HG03103 (cell line): ENCODE data around the gene MEA1.
A peak's percentile ranks its signal among the peaks of the same experiment; 100 is the strongest.
"Not testable (repeated sequence)": the region's sequence is repeated elsewhere in the genome, so short reads cannot be mapped to it uniquely, and the experiment has no call there.

Source experiments
- ATAC-seq: cut with Tn5 transposase; IDR thresholded peaks from one replicate; pipeline ENCODE4 v1.9.1; 2021; ENCODE audit warnings: low read depth; ENCODE audit not compliant: unreplicated experiment

MEA1 gene

DNA sequence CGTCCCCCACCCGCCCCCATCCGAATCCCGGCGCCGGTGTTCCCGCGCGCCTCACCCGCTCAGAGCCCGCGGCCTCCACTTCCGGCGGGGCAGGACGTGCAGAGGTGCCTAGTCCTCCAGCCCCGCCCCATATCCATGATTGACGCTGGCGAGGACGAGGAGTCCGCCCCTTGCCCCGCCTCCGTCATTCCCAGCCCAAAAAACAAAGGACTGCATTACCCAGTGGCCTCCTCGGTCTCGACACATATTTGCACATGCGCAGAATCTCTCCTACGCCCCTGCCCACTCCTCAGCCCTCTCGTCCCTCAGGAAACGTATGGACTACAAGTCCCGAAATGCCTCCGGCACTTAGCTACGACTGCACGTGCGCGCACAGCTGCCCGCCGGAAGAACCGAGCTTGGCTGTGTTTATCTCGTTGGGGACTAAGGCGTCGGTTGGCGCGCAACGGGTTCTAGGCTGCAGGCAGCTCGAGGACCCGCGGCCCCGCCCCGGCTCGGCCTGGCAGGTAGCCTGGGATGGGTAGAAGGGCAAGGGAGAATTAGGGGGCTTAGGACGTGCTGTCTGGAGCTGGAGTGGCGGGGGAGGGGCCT, at the start of gene MEA1, which contains the start of gene KLHDC3:
Gene MEA1 (minus strand): TSS at position 104 of the 591 bp plus-strand sequence. CDS start 133 bp downstream, outside the sequence.
Gene KLHDC3 (plus strand): TSS at position 407 of the 591 bp plus-strand sequence. CDS start 2,944 bp downstream, outside the sequence.
- ATAC-seq: peak; percentile 79

- ATAC-seq: no peak
These were observed 49.1 kb upstream of the MEA1 start for GRCh38 chr6:43062818-43063217.

- ATAC-seq: no peak
These were observed 48.1 kb upstream of the MEA1 start for GRCh38 chr6:43061861-43062260.

- no peak for ATAC-seq
These were observed 47.2 kb upstream of the MEA1 start for GRCh38 chr6:43060755-43061633.

- no peak for ATAC-seq
These were observed 46.4 kb upstream of the MEA1 start for GRCh38 chr6:43060034-43060754.

DNA sequence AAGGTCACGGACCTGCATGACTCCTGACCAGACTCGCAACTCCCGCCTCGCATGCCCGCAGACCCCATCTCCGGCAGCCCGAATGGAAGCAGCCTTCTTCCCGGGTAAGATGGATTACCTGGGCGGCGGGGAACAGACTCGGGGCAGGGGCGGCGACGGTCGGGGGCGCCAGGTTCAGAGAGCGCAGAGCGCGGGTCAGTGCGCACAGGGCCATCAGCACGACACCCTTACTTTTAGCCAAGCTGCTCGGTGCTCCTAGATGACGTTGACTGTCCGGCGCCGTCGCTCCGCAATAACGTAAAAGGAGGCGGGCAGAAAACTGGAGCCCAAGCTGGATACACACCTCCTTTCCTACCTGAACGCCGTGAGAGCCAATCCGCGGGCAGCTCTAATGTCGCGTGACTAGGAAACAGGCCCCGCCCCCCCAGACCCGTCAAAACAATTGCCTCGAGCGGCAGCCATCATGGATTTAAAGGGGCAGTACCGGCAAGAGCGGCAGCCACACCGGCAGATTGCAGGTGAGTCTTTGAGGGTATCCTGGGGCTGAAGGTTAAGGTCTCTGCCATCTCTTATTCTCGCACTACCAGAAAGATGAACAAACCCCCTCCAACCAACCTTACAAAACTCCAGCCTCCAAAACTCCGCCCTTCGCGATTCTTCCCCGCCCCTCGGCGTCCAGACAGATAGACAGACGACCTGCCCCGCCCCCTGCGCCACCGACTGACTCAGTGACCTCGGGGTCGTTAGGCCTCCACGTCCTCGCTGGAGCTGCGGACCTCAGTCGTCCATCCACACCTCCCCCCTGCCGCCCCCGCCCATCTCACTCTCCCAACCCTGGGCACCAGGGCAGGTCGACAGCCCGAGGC, 45.7 kb upstream of the MEA1 start, which contains the start of the genes KLC4 and MRPL2:
Gene KLC4 (plus strand): TSS at position 464 of the 866 bp plus-strand sequence. CDS start 1,705 bp downstream, outside the sequence.
Gene MRPL2 (minus strand): TSS at position 267 of the 866 bp plus-strand sequence. CDS start 53 bp downstream, at position 214.
- peak; percentile 85 for ATAC-seq

GRCh38 chr6:43058531-43058930, 44.8 kb upstream of the MEA1 start:
- ATAC-seq: no peak

DNA sequence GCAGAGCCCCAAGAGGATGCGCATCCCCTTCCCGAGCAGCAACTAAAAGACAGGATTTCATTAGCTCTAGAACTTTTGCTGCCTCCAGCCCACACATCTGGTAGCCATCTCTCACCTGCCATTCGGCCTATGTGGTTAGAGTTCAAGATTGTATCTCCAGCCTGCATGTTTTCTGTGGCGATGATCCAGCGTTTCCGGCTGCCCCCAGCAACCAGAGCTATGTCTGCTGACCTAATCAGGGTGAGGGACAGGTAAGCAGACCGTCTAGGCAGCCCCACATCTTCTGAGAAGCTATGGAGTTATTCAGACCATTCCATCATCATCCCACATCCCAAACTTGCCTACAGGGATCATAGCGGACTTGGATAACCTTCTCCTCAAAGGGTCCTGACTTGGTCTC, 42.2 kb upstream of the MEA1 start:
- ATAC-seq: no peak

- no peak for ATAC-seq
These were observed 40.6 kb upstream of the MEA1 start for GRCh38 chr6:43054206-43054943.

- ATAC-seq: peak; percentile 78
These were observed 39.9 kb upstream of the MEA1 start, which contains the start of gene CUL7 for GRCh38 chr6:43053545-43054205. Gene CUL7 (minus strand): TSS chr6:43053851. CDS start chr6:43052788, 1,063 bp downstream.

DNA sequence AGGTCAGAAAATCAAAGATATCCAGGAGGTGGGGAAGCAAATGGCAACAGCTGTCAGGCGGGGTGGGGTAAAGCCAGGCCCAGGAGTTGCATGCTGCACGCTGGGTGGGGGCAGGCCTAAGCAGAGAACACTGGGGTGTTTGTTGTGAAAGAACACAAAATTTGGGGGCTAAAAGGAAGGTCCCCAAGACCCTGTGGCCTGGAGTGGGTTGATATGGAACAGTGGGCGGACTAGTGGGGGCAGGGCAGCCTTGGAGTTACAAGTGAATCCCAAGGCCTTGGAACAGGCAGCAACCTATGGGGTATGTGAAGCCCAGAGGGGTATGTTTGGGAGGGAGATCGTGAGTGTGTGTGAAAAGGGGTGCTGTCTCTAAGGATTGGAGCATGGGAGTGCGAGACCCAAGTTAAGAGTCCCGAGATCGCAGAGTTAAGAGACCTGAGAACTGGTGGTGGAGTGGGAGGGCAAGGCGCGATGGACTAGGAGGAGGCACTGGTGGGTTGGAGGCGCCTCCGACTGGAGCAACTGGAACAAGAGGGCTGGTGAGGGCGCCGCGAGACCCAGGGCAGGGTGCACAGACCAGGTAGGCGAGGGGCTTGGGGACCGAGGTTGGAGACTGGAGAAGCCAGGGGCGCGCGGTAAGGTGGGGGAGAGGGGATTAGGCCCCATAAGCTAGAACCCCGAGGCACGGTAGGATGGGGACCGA, 39.2 kb upstream of the MEA1 start:
- ATAC-seq: peak; percentile 12

DNA sequence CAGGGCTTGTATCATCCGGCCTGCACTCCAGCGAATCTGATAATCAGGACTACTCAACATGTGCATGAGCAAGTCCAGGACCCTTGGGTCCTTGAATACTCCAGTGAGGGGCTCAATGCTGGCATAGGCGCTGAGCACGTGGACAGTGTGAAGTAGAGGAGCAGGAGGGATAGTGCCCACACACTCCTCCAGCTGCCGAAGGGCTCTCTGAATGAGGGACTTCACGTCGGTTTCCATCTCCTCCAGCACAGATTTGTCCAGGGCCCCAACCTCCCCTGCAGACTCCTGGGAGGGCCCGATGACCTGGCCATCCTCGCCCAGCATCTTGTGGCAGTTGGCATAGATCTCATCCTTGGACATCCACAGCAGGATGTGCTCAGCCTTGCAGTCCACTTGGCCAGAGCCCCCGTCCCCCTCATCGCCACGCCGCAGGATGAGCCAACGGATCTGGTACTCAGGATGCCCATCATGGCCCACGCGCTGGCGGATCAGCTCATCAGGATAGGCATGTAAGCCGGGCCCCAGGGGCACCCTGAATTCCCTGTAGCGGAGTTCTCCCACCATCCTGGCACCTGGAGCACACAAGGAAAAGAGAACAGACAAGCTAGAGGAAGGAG, 38.6 kb upstream of the MEA1 start:
- ATAC-seq: no peak

DNA sequence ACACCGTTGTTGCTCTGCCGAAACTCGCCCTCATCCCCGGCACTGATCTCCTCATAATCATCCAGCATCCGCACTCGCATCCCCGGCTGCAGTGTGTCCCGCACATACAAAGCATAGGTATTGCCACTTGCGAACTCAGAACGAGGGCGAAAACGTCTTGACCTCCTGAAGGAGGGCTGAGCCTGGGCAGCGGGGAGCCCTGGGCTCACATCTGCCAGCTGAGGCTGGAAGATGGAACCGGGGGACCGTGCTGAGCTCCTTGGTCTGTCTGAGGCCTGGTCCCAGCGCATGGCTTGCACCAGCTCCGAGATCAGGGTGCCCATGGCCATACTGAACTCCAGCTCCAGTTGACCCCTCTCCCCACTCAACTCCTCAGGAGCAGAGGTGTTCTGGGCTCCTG, 37.2 kb upstream of the MEA1 start:
- ATAC-seq: no peak

GRCh38 chr6:43047998-43048397, 34.3 kb upstream of the MEA1 start:
- ATAC-seq: no peak

GRCh38 chr6:43045371-43045930, 31.7 kb upstream of the MEA1 start:
- no peak for ATAC-seq

- no peak for ATAC-seq
These were observed 29.6 kb upstream of the MEA1 start for GRCh38 chr6:43043310-43043709.

DNA sequence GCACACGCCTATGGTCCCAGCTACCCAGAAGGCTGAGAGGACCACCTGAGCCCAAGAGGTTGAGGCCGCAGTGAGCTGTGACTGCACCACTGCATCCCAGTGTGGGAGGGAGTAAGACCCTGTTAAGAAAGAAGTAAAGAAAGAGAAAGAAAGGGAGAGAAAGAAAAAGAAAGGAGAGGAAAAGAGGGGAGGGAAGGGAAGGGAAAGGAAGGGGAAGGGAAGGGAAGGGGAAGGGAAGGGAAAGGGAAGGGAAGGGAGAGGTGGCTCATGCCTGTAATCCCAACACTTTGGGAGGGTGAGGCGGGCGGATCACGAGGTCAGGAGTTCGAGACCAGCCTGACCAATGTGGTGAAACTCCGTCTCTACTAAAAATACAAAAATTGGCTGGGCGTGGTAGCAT, 27.7 kb upstream of the MEA1 start:
- not testable (repeated sequence) for ATAC-seq
